BE2C (cell line): Measurements from ENCODE around the gene GRIN2A.
A peak's percentile ranks its signal among the peaks of the same experiment; 100 is the strongest.

Experiments used
- DNase-seq: peaks from one replicate; pipeline ENCODE4 v3.0.0-alpha.2; 2020
- H3K27me3 ChIP-seq: fragments of 250-450 bp; sonication (Bioruptor Pico); 2 replicates; pipeline ENCODE4 v1.5.1; 2020; ENCODE audit warnings: mild to moderate bottlenecking
- H3K36me3 ChIP-seq: fragments of 250-450 bp; sonication (Bioruptor Pico); 2 replicates; pipeline ENCODE4 v1.5.1; 2020; ENCODE audit warnings: mild to moderate bottlenecking
- H3K4me1 ChIP-seq: fragments of 250-450 bp; sonication (Bioruptor Pico); 2 replicates; pipeline ENCODE4 v1.5.1; 2020
- H3K4me3 ChIP-seq: 2 replicates; pipeline ENCODE4 v1.5.1; 2011; ENCODE audit warnings: low read depth, low read length
- H3K9me3 ChIP-seq: fragments of 250-450 bp; sonication (Bioruptor Pico); 2 replicates; pipeline ENCODE4 v1.5.1; 2020
- TF ChIP-seq, protein P1 (sequence below): IDR thresholded peaks from 2 replicates; pipeline ENCODE4 v1.5.1; 2012; ENCODE audit warnings: mild to moderate bottlenecking, low read depth, low read length

The GRIN2A gene

GRCh38 chr16:10040136-10041080 lies 141.8 kb downstream of the GRIN2A start:
- Histone ChIP-seq H3K9me3 (no peaks in the 10 kb centered on the region), H3K27me3 (no peaks in the 10 kb centered on the region), H3K4me3 (no peak overlapping the region), H3K36me3 (no peaks in the 10 kb centered on the region), H3K4me1 (no peaks in the 10 kb centered on the region)
- TF ChIP-seq, protein P1, sequence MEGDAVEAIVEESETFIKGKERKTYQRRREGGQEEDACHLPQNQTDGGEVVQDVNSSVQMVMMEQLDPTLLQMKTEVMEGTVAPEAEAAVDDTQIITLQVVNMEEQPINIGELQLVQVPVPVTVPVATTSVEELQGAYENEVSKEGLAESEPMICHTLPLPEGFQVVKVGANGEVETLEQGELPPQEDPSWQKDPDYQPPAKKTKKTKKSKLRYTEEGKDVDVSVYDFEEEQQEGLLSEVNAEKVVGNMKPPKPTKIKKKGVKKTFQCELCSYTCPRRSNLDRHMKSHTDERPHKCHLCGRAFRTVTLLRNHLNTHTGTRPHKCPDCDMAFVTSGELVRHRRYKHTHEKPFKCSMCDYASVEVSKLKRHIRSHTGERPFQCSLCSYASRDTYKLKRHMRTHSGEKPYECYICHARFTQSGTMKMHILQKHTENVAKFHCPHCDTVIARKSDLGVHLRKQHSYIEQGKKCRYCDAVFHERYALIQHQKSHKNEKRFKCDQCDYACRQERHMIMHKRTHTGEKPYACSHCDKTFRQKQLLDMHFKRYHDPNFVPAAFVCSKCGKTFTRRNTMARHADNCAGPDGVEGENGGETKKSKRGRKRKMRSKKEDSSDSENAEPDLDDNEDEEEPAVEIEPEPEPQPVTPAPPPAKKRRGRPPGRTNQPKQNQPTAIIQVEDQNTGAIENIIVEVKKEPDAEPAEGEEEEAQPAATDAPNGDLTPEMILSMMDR = no peak
- DNase-seq = no peak

GRCh38 chr16:10039220-10040096 lies 142.8 kb downstream of the GRIN2A start:
- H3K36me3 ChIP-seq = no peaks in the 10 kb centered on the region
- H3K4me1 ChIP-seq = no peaks in the 10 kb centered on the region
- peak; percentile 20 for DNase-seq
- peak overlapping the region; percentile 23 for H3K4me3 ChIP-seq
- H3K27me3 ChIP-seq = no peaks in the 10 kb centered on the region
- TF ChIP-seq, protein P1 = peak; percentile 5; the same call in 1 of the 2 replicates
- no peaks in the 10 kb centered on the region for H3K9me3 ChIP-seq

- no peak for DNase-seq
- Histone ChIP-seq H3K4me3 (no peak overlapping the region), H3K9me3 (no peaks in the 10 kb centered on the region)
Measured at GRCh38 chr16:10037751-10038150, 144.5 kb downstream of the GRIN2A start.

GRCh38 chr16:10036956-10037355 lies 145.3 kb downstream of the GRIN2A start:
- no peak for DNase-seq
- Histone ChIP-seq H3K4me3 (no peak overlapping the region), H3K9me3 (no peaks in the 10 kb centered on the region), H3K27me3 (no peaks in the 10 kb centered on the region), H3K36me3 (no peaks in the 10 kb centered on the region), H3K4me1 (no peaks in the 10 kb centered on the region)
- TF ChIP-seq, protein P1 = no peak

More at GRCh38 chr16:10037751-10038150, 144.5 kb downstream of the GRIN2A start:
- Histone ChIP-seq H3K27me3 (no peaks in the 10 kb centered on the region), H3K36me3 (no peaks in the 10 kb centered on the region), H3K4me1 (no peaks in the 10 kb centered on the region)
- TF ChIP-seq, protein P1 = no peak

DNA sequence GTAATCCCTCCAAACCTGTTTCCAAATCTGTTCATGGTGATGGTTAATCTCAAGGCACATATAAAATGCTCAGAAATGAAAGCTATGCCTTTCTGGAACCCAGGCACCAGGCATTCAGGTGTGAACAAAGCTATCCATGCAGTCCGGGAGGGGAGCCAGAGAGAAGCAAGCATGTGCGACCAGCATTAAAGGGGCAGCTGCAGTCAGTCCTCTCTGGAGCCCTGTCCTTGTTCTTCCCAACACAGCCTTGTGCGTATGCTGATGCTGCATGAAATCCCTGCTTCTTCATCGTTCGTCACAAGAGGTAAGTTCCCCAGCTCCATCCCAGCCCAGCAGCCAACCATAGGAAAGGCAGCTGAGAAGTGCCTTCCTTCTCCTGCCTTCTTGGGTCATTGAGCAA lies 148.7 kb downstream of the GRIN2A start:
- no peaks in the 10 kb centered on the region for H3K27me3 ChIP-seq
- no peak for DNase-seq
- TF ChIP-seq, protein P1 = no peak

More for the DNA sequence above, 148.7 kb downstream of the GRIN2A start:
- Histone ChIP-seq H3K36me3 (no peaks in the 10 kb centered on the region), H3K9me3 (no peaks in the 10 kb centered on the region), H3K4me3 (no peak overlapping the region), H3K4me1 (no peaks in the 10 kb centered on the region)
